Gastroesophageal sphincter (tissue), 4 donors: Measurements from ENCODE around the gene EPHA4. TPM values are rescaled to one million over a fixed set of nuclear protein-coding genes. Genes with fewer than 3 reads are reported as not detected.

Experiments
- ATAC-seq: fragments of 150-250 bp; one replicate; pipeline ENCODE4 v1.9.1; 2016; ENCODE audit warnings: mild to moderate bottlenecking, moderate library complexity
- H3K27ac ChIP-seq, 4 donors: fragments of 200-600 bp; sonication (generic) in 3 of 4; 1 replicate in 3 of 4; 2 replicates in 1 of 4; pipeline ENCODE4 v1.5.1; 2016 to 2019
- H3K27me3 ChIP-seq: fragments of 200-600 bp; sonication (generic); one replicate; pipeline ENCODE4 v1.5.1; 2019
- H3K36me3 ChIP-seq, 2 donors: fragments of 200-600 bp; sonication (generic); one replicate each; pipeline ENCODE4 v1.5.1; 2019; ENCODE audit warnings: control low read depth in 1 of 2
- H3K4me1 ChIP-seq, 3 donors: fragments of 200-600 bp; sonication (generic); 1 replicate in 2 of 3; 2 replicates in 1 of 3; pipeline ENCODE4 v1.5.1; 2016 to 2019; ENCODE audit warnings: control low read depth in 2 of 3
- H3K4me3 ChIP-seq, 2 donors: fragments of 200-600 bp; sonication (generic); one replicate each; pipeline ENCODE4 v1.5.1; 2019; ENCODE audit warnings: mild to moderate bottlenecking in 1 of 2, moderate library complexity in 1 of 2
- H3K9me3 ChIP-seq, 3 donors: fragments of 200-600 bp; sonication (generic); one replicate each; pipeline ENCODE4 v1.5.1; 2017 to 2019; ENCODE audit warnings: control low read depth in 2 of 3
- EP300 ChIP-seq: sonication (generic); formaldehyde crosslinking; IDR thresholded peaks from one replicate; pipeline ENCODE4 v1.6.1; 2017; ENCODE audit warnings: antibody characterized with exemption, mild to moderate bottlenecking
- POLR2A ChIP-seq, 2 donors: fragments of 450-650 bp; IDR thresholded peaks; one replicate each; pipeline ENCODE4 v1.6.1; 2017; ENCODE audit warnings: antibody characterized with exemption in 2 of 2, mild to moderate bottlenecking in 2 of 2, moderate library complexity in 1 of 2
- POLR2AphosphoS5 ChIP-seq: sonication (generic); formaldehyde crosslinking; IDR thresholded peaks from one replicate; pipeline ENCODE4 v1.6.1; 2017; ENCODE audit warnings: antibody characterized with exemption
- WGBS, 2 donors: methylation state at CpG; one replicate each; pipeline ENCODE4 v1.1.5; 2018; ENCODE audit warnings: low coverage in 1 of 2; 5-methylcytosine and 5-hydroxymethylcytosine counted together
- total RNA-seq, 4 donors: library from RNA; depleted of rRNA; stranded (reverse); fragments of >200 nt; gene quantifications; one replicate each; pipeline ENCODE4 v1.1.0, GENCODE V29; 2016
- TF ChIP-seq, protein P1 (sequence below), 4 experiments: fragments of 200-600 bp in 2 of 4; fragments of 450-650 bp in 2 of 4; sonication (generic) in 1 of 4; IDR thresholded peaks; one replicate each; pipeline ENCODE4 v1.5.1; 2017 to 2019; ENCODE audit warnings: antibody characterized with exemption in 4 of 4, mild to moderate bottlenecking in 2 of 4, moderate library complexity in 2 of 4

EPHA4 gene
- total RNA-seq, 4 donors from 2014 or later = 21.3 to 41.2 (median 31.6) TPM

DNA sequence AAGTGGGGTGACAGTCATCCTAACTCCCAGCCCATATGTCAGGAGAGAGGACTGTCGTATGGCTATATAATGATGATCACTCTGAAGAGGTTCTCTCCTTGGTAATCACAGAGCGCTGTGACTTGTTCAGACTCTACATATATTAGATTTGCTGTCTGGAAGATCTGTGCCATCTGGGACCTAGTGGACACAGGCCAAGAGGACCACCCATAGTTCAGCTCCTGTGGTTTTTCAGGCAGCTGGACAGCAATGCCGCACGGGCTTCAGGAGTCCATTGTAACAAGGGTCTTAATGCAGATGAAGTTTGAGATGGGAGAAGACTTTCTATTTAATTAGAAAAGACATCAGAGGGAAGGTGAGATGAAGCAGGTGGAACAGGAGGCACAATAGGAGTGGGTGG, 40.1 kb upstream of the EPHA4 start:
- Histone ChIP-seq H3K27ac (no peak overlapping the region), H3K9me3 (no peaks in the 10 kb centered on the region), H3K27me3 (no peaks in the 10 kb centered on the region), H3K36me3 (no peaks in the 10 kb centered on the region), H3K4me3 (no peak overlapping the region), H3K4me1 (no peaks in the 10 kb centered on the region)
- WGBS, 2 donors = 0 to 10% methylated on average over 1 of the region's 4 CpGs
- no peak for TF ChIP-seq POLR2AphosphoS5
- no peak for TF ChIP-seq POLR2A (IDR thresholded peaks at IDR 0.05)
- TF ChIP-seq EP300 = no peak
- TF ChIP-seq, protein P1, sequence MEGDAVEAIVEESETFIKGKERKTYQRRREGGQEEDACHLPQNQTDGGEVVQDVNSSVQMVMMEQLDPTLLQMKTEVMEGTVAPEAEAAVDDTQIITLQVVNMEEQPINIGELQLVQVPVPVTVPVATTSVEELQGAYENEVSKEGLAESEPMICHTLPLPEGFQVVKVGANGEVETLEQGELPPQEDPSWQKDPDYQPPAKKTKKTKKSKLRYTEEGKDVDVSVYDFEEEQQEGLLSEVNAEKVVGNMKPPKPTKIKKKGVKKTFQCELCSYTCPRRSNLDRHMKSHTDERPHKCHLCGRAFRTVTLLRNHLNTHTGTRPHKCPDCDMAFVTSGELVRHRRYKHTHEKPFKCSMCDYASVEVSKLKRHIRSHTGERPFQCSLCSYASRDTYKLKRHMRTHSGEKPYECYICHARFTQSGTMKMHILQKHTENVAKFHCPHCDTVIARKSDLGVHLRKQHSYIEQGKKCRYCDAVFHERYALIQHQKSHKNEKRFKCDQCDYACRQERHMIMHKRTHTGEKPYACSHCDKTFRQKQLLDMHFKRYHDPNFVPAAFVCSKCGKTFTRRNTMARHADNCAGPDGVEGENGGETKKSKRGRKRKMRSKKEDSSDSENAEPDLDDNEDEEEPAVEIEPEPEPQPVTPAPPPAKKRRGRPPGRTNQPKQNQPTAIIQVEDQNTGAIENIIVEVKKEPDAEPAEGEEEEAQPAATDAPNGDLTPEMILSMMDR (IDR thresholded peaks at IDR 0.05) = no peak
- no peak for ATAC-seq

DNA sequence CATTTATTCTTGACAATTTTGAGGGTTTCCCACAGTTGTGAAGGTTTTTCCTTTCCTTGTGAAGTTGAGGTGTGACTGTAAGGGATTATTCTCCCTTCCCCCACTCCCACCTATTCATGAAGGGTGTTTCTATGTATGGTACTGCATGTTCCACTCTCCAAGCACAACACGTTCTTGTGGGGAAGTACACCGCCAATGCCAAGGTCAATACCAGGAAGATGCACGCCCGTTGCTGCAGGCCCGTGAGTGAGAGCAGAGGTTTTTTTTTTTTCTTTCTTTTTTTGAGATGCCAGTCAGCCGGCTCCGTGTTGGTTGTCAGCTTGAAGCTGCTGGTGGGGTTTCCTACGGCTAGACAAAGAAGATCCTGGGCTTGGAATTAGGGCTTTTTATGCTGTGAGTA, 38.6 kb upstream of the EPHA4 start:
- TF ChIP-seq, protein P1 (IDR thresholded peaks at IDR 0.05) = no peak
- TF ChIP-seq POLR2A (IDR thresholded peaks at IDR 0.05) (no peak), POLR2AphosphoS5 (no peak), EP300 (no peak)
- no peak for ATAC-seq
- H3K27me3 ChIP-seq = no peaks in the 10 kb centered on the region
- WGBS, 2 donors = 88 to 96% methylated on average over 4 to 6 of the region's 8 CpGs
- no peaks in the 10 kb centered on the region for H3K9me3 ChIP-seq
- H3K4me3 ChIP-seq = no peak overlapping the region
- no peaks in the 10 kb centered on the region for H3K4me1 ChIP-seq
- no peaks in the 10 kb centered on the region for H3K36me3 ChIP-seq
- no peak overlapping the region for H3K27ac ChIP-seq

DNA sequence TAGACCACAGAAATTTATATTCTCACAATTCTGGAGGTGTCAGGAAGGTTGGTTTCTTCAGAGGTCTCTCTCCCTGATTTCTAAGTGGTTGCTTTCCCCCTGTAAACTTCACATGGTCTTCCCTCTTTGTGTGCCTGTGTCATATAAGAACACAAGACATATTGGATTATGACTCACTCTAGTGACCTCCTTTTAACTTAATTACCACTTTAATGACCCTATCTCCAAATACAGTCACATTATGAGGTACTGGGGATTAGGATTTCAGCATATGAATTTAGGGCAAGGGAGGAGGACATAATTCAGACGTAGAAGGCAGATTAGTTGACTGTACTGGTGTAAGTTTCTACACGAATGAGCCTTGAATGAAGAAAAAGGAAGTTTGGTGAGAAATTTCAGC, 38.2 kb upstream of the EPHA4 start:
- Histone ChIP-seq H3K27ac (no peak overlapping the region), H3K27me3 (no peaks in the 10 kb centered on the region), H3K4me1 (no peaks in the 10 kb centered on the region), H3K4me3 (no peak overlapping the region), H3K36me3 (no peaks in the 10 kb centered on the region), H3K9me3 (no peaks in the 10 kb centered on the region)
- no peak for TF ChIP-seq POLR2AphosphoS5
- TF ChIP-seq POLR2A (IDR thresholded peaks at IDR 0.05) = no peak
- no peak for TF ChIP-seq EP300
- TF ChIP-seq, protein P1 (IDR thresholded peaks at IDR 0.05) = no peak
- WGBS, 2 donors = 64 to 71% methylated on average over 2 of the region's 2 CpGs
- no peak for ATAC-seq

DNA sequence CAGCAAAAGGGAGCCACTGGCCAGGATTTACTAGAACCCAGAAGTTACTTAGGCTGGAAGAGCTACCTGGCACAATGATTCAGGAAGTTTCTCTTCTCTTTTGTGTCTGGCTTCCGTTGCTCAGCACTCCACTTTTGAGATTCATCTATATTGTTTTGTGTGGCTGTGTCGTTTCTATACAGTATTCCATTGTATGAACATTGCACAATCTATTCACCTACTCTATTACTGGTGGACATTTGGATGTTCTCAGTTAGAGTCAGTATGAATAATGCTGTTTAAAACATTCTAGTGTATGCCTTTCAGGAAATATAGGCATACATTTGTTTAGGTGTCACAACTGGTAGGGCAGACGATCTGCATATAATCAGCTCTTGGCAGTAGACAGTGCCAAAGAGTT, 36.3 kb upstream of the EPHA4 start:
- WGBS, 2 donors = 86 to 89% methylated on average over 2 to 3 of the region's 3 CpGs
- H3K4me1 ChIP-seq = no peaks in the 10 kb centered on the region
- no peak for ATAC-seq
- H3K9me3 ChIP-seq = no peaks in the 10 kb centered on the region
- H3K36me3 ChIP-seq = no peaks in the 10 kb centered on the region
- no peaks in the 10 kb centered on the region for H3K27me3 ChIP-seq
- TF ChIP-seq, protein P1 (IDR thresholded peaks at IDR 0.05) = no peak
- TF ChIP-seq POLR2AphosphoS5 (no peak), POLR2A (IDR thresholded peaks at IDR 0.05) (no peak), EP300 (no peak)
- H3K27ac ChIP-seq = no peak overlapping the region
- no peak overlapping the region for H3K4me3 ChIP-seq

DNA sequence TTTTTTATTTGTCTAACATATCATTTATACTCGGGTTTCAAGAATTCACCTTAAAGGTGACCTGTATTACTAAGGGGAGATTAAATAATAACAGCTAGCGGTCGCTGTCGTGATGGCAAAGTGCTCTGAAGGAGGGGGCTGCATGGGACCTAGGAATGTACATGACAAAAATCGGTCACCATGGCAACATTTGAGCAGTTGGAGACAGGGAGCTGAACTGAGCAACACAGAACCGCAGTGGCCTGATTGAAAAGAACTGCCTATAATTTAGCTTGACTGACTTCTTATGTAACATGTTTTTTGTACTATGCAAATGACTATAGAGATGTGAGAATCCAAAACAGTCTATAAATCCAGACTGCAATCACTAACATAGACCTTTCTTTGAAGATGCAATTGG, 34.3 kb upstream of the EPHA4 start:
- H3K9me3 ChIP-seq = no peaks in the 10 kb centered on the region
- 72 to 77% methylated on average over 5 to 6 of the region's 6 CpGs for WGBS, 2 donors
- H3K4me3 ChIP-seq = no peak overlapping the region
- H3K27ac ChIP-seq = no peak overlapping the region
- ATAC-seq = no peak
- no peaks in the 10 kb centered on the region for H3K36me3 ChIP-seq
- H3K27me3 ChIP-seq = no peaks in the 10 kb centered on the region
- H3K4me1 ChIP-seq = no peaks in the 10 kb centered on the region
- TF ChIP-seq POLR2A (IDR thresholded peaks at IDR 0.05) = no peak
- TF ChIP-seq, protein P1 (IDR thresholded peaks at IDR 0.05) = no peak
